Sigmoid colon (tissue), 3 donors: Measurements from ENCODE around the gene HDAC4.

Experiments
- POLR2A ChIP-seq, 2 donors: fragments of 450-650 bp; IDR thresholded peaks; one replicate each; pipeline ENCODE4 v1.6.1; 2016; ENCODE audit warnings: antibody characterized with exemption in 2 of 2, mild to moderate bottlenecking in 2 of 2, moderate library complexity in 2 of 2
- TF ChIP-seq, protein P1 (sequence below), 4 experiments: fragments of 450-650 bp in 3 of 4; fragments of 200-600 bp in 1 of 4; IDR thresholded peaks; one replicate each; pipeline ENCODE4 v1.5.1; 2016 to 2019; ENCODE audit warnings: antibody characterized with exemption in 4 of 4, mild to moderate bottlenecking in 3 of 4, moderate library complexity in 2 of 4

- TF ChIP-seq POLR2A (IDR thresholded peaks at IDR 0.05), result no peak
- TF ChIP-seq, protein P1, sequence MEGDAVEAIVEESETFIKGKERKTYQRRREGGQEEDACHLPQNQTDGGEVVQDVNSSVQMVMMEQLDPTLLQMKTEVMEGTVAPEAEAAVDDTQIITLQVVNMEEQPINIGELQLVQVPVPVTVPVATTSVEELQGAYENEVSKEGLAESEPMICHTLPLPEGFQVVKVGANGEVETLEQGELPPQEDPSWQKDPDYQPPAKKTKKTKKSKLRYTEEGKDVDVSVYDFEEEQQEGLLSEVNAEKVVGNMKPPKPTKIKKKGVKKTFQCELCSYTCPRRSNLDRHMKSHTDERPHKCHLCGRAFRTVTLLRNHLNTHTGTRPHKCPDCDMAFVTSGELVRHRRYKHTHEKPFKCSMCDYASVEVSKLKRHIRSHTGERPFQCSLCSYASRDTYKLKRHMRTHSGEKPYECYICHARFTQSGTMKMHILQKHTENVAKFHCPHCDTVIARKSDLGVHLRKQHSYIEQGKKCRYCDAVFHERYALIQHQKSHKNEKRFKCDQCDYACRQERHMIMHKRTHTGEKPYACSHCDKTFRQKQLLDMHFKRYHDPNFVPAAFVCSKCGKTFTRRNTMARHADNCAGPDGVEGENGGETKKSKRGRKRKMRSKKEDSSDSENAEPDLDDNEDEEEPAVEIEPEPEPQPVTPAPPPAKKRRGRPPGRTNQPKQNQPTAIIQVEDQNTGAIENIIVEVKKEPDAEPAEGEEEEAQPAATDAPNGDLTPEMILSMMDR (IDR thresholded peaks at IDR 0.05), result no peak
Observed at GRCh38 chr2:239420082-239420481, 19.3 kb upstream of the HDAC4 start.
